GM18951 (cell line): ENCODE data around the gene DGKB.

Experiments
- POLR2A ChIP-seq: IDR thresholded peaks from 4 replicates; pipeline ENCODE4 v1.6.1; 2011; ENCODE audit warnings: mild to moderate bottlenecking; ENCODE audit not compliant: insufficient read length, insufficient read depth; ENCODE audit errors: extremely low read depth
- in situ Hi-C: fragments of 300-500 bp; cut with MboI; formaldehyde crosslinking; loops from one replicate; pipeline ENCODE4 v1.12.0; 2022; ENCODE audit warnings: low sequenced_read_pairs, mixed read lengths, inconsistent platforms; ENCODE audit not compliant: unreplicated experiment

Gene DGKB

DNA sequence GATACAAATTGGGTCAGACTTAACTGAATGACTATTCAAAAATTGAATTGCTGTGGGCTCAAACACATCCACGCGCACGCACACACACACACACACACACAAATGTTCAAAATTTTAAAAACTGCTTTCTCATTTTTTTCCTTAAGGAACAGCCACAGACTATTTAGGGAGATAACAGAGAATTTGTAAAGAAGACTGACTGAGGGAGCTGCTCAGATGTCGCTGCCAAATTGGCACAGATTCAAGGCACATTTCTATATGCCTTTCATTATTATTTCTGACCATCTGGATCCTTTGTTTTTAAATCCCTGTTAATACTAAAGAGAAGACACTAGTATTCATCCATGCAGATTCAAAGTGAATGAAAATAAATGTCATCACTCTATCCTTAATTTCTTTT, 154.8 kb downstream of the DGKB start:
- TF ChIP-seq POLR2A: no peak
- in situ Hi-C loops: no loop called here

DNA sequence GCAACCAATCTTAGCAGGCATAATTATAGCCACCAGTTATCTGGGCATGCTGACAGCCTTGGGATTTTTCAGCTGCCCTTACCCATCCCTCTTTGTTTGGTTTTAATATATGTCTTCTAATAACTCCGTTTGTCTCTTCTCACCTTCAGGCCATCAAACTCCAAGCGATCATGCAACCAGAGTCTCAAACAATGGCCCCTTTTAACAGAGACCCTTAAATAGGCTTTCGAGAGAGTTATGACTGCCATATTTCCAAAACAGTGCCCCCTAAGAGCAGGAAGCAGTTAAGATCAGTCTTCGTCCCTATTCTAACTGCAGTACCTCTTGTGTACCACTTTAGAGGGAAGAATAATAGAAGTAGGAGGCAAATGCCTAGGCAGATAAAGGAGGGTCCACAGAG, 157.5 kb downstream of the DGKB start:
- in situ Hi-C loops: no loop called here
- TF ChIP-seq POLR2A: no peak

DNA sequence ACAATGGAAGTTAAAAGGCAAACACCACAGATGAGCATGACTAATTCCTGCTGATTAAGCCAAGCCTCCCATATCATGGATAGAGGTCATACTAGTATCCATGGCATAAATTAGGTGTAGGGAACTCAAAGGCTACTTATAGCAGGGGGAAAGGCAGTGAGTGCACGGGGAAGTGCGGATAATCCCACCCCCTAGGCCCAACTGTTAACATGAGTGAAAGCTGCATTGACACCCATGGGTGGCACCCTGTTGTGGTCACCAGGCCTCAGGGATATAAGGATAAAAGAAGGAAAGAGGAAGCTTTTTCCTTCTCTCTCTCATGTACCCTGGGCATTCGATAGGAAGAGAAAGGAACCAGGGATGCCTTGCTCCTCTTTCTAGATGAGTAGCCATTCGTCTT, 161.9 kb downstream of the DGKB start:
- in situ Hi-C loops: no loop called here

DNA sequence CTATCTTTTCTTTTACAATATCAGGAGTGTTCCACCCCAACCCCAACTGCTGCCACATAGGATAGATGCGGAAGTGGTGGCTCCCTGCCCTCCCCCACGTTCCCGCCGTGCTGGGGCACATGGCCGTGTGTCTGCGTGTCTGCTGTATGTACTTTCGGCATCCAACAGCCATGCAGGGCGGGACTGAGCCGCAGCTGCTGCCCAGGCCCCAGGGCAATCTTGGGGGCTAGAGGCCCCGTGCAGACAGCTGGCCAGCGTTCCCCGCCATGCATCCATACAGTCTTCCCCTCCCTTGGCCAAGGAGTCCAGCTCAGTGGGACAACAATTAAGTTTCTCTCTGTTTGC, 162.7 kb downstream of the DGKB start:
- TF ChIP-seq POLR2A: no peak
- in situ Hi-C loops: no loop called here

More for the DNA sequence above, 161.9 kb downstream of the DGKB start:
- no peak for TF ChIP-seq POLR2A

DNA sequence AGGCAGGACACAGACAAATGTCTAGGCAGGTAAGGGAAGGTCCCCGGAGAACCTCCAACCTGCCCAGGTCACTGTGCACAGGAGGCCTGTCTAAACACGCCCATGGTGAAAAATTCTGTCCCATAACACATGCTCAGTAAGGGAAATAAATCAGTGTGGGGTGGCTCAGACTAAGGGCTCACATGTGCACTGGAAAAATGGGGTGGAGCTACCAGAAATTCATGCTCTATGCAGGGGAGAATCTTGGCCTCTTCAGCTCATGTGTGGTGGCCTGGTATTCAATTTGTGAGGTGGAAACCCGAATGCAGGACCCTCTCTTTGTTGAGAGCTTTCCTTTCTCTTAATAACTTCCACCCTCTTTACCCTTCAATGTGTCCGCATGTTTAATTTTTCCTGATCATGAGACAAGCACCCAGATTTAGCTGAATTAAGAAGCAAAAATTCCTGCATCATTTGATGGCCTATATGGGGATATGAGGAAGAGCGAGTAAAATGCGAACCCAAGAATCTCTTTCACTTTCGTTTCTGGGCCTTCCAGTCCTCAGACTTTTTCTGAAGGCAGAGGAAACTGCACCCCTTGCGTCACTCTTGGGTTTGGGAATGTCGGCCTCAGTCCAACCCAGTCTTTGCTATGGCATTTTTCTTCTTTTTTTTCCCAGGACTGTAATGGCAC, 163.2 kb downstream of the DGKB start:
- in situ Hi-C loops: no loop called here
- no peak for TF ChIP-seq POLR2A

DNA sequence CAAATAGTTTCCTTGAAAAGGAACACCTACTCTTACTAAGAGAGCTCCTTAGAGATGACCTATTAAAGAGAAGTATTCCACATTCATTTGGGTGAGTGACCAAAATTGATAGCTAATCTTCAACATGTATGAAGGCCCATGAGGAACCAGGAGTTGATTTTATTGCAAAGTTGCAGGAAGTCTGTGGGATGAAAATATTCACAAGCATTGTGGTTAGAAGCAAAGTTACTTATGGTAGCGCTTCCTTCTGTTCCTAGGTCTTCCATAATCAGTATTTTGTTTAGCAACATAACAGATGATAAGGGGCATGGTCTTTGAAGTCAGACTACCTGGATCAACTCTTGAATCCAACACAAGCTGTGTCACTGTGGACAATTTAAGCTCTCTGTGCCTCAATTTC, 164.5 kb downstream of the DGKB start:
- in situ Hi-C loops: no loop called here
- TF ChIP-seq POLR2A: no peak

DNA sequence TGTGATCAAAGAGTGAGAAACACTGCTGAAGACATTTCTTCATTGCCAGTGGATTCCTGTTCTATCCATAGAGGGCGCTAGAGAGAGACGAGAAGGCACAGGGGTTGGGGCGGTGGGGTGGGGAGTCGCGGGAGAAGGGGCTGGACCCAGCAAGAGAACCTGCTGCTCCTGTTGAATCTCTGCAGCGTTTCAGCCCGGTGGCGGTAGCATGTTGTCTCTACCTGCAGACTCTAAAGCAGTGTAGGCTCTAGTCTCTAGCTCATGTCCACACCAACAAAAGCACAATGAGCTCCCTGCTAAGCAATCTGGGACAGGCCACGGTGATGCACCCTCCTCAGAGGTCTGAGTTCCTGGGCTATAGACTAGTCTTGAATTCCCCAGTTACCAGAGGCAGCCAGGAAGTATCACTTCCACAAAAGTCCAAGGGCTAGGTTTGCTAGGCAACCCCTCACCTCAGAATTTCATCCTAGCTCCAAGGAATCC, 167.7 kb downstream of the DGKB start:
- no peak for TF ChIP-seq POLR2A
- in situ Hi-C loops: no loop called here

DNA sequence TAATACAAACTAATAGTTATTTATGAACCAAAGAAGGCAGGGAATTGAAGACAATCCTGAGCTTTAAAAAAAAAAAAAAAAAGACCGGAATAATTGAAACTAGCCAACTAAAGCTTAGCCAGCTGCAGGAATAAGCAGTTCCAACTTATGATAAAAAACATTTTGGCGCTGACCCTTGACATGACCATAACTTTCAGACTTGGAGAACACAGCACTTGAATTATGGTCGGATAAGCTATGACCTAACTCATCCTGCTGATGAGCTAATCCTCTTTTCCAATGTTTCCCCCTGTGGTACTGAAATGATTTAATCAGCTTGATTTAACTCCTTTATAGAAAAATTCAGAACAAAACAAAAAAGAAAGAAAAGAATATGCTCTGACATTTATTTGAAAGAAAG, 181.8 kb downstream of the DGKB start:
- in situ Hi-C loops: loop anchor here (25.0 kb wide), 1 partner anchor 1342 kb away; no protein-coding TSS in a partner anchor
- TF ChIP-seq POLR2A: no peak

DNA sequence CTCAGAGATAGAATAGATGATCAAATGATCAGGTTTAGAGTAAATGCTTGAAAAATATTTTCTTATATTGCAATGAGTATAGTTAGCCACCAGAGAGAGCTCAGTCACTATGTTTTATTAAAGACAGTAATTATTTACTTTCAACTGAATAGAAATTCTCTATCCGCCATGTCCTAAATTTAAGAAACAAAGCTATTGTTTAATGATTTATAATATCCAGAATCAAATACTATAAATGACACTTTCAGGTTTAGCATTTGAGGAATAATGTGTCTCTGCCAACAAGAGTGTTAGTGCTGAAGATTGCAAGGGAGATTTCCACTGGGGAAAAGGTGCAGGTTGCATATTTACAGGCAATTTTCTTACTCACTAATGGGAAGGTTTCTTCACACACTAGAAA, 184.7 kb downstream of the DGKB start:
- in situ Hi-C loops: loop anchor here (10.0 to 25.0 kb wide), 2 partner anchors 297 to 1344 kb away; no protein-coding TSS in a partner anchor
- no peak for TF ChIP-seq POLR2A

DNA sequence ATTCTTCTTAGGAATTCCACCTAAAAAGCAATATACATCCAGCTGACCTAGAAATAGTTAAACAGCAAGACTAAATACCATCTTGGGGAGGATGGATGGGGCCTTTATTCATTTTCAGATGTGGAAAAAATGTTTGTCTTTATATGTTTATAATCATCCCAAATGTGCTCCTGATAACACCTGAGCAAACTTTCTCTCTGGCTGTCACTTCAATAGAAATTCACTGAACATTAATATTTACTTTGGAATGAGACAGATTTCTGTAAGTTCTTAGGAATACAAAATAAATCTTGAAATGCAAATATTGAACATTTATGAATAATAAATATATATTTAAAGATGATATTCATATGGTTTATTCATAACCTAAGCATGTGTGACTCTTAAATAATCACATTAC, 185.4 kb downstream of the DGKB start:
- no peak for TF ChIP-seq POLR2A
- in situ Hi-C loops: loop anchor here (10.0 to 25.0 kb wide), 2 partner anchors 298 to 1345 kb away; no protein-coding TSS in a partner anchor

DNA sequence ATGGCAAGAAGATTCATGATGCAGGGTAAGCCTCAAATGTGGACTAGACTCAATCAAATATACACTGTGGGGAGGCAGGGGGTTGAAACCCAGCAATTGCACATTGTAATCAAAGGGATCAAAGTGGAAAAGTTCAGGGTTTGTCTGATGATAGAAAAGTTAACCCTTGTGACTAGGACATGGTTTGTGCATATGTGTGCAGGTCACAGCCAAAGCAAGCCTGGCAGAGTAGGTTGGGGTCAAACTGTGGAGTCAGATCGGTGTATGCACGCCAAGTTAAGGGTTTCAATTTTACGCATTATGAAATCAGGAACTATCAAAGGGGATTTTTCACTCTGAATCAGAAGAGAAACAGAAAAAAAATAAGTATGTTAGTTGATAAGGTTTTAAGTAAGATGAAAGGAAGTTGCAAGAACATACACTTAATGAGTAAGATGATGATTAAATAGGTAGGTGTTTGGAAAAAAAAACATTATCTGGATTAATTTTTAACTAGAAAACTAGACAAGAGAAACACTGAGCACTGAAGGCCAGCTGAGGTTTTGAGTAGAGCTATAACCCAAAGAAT, 188.3 kb downstream of the DGKB start:
- in situ Hi-C loops: loop anchor here (10.0 to 25.0 kb wide), 2 partner anchors 301 to 1348 kb away; no protein-coding TSS in a partner anchor

DNA sequence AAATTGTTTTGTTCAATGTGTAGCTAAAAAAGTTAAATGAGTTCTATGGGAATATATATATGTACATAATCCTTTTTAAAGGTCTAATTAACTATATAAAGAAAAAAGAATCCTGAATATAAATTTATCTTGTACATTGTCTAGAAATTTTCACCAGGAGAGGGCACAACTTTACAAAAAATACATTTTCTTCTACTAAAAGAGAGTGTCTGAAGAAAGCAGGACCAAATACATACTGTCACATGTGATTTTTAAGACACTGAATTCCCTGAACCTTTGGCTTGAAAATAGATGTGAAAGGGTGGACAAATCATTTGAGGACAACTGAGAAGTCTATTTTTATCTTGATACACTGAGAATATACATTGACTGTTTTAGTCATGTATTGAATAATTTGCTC, 204.3 kb downstream of the DGKB start:
- TF ChIP-seq POLR2A: no peak
- in situ Hi-C loops: loop anchor here (25.0 kb wide), 1 partner anchor 1411 kb away; no protein-coding TSS in a partner anchor

More for the DNA sequence above, 188.3 kb downstream of the DGKB start:
- no peak for TF ChIP-seq POLR2A

DNA sequence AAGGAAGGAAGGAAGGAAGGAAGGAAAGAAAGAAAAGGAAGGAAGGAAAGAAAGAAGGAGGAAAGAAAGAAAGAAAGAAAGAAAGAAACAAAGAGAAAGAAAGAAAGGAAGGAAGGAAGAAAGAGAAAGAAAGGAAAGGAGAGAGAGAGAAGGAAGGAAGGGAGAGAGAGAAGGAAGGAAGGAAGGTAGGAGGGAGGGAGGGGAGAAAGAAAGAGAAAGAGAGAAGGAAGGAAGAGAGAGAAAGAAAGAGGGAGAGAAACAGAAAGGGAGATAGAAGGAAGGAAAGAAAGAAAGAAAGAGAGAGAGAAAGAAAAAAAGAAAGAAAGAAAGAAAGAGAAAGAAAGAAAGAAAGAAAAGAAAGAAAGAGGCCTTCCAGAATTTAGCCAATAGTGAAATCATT, 204.9 kb downstream of the DGKB start:
- TF ChIP-seq POLR2A: no peak
- in situ Hi-C loops: loop anchor here (25.0 kb wide), 1 partner anchor 1410 kb away; no protein-coding TSS in a partner anchor
